HG02870 (cell line): ENCODE data around the gene PECR.

Experiments
- ATAC-seq: cut with Tn5 transposase; IDR thresholded peaks from one replicate; pipeline ENCODE4 v1.9.1; 2021; ENCODE audit warnings: mild to moderate bottlenecking, moderate library complexity; ENCODE audit not compliant: unreplicated experiment

Gene PECR

GRCh38 chr2:216072473-216072872 lies 9.1 kb downstream of the PECR start:
- no peak for ATAC-seq

- no peak for ATAC-seq
Observed at GRCh38 chr2:216071111-216071851, 10.3 kb downstream of the PECR start.

- ATAC-seq: no peak
Observed at GRCh38 chr2:216070195-216070594, 11.4 kb downstream of the PECR start.

GRCh38 chr2:216069028-216069427 lies 12.6 kb downstream of the PECR start:
- no peak for ATAC-seq

- no peak for ATAC-seq
Observed at GRCh38 chr2:216066230-216066629, 15.4 kb downstream of the PECR start.

- no peak for ATAC-seq
Observed at GRCh38 chr2:216064665-216065064, 16.9 kb downstream of the PECR start.

GRCh38 chr2:216064014-216064630 lies 17.5 kb downstream of the PECR start:
- ATAC-seq: no peak

- ATAC-seq: no peak
Observed at GRCh38 chr2:216059233-216059834, 22.3 kb downstream of the PECR start.

- peak; percentile 68 for ATAC-seq
Observed at GRCh38 chr2:216057688-216058193, 23.9 kb downstream of the PECR start.

GRCh38 chr2:216056739-216057138 lies 24.9 kb downstream of the PECR start:
- peak; percentile 43 for ATAC-seq

GRCh38 chr2:216055680-216056079 lies 25.9 kb downstream of the PECR start:
- no peak for ATAC-seq

GRCh38 chr2:216052420-216052819 lies 29.2 kb downstream of the PECR start:
- no peak for ATAC-seq

- ATAC-seq: no peak
Observed at GRCh38 chr2:216051350-216051749, 30.3 kb downstream of the PECR start.

GRCh38 chr2:216049452-216049851 lies 32.2 kb downstream of the PECR start:
- no peak for ATAC-seq

GRCh38 chr2:216047397-216047796 lies 34.2 kb downstream of the PECR start:
- ATAC-seq: no peak

GRCh38 chr2:216044883-216045486 lies 36.6 kb downstream of the PECR start:
- peak; percentile 99 for ATAC-seq

GRCh38 chr2:216043949-216044348 lies 37.7 kb downstream of the PECR start:
- ATAC-seq: no peak

GRCh38 chr2:216041438-216041837 lies 40.2 kb downstream of the PECR start:
- ATAC-seq: no peak

GRCh38 chr2:216039918-216040317 lies 41.7 kb downstream of the PECR start:
- no peak for ATAC-seq

- ATAC-seq: peak; percentile 29
Observed at GRCh38 chr2:216034065-216034464, 47.5 kb downstream of the PECR start.

GRCh38 chr2:216033403-216033802 lies 48.2 kb downstream of the PECR start:
- ATAC-seq: peak; percentile 36
